Right atrium auricular region (tissue), 2 donors: ENCODE results near the gene IGSF9B. TPM values are rescaled to one million over a fixed set of nuclear protein-coding genes. Genes with fewer than 3 reads are reported as not detected.

Source experiments
- DNase-seq: peaks from one replicate; pipeline ENCODE4 v3.0.0-alpha.2; 2019; ENCODE audit warnings: low spot score
- H3K27ac ChIP-seq, 2 donors: fragments of 200-600 bp; sonication (generic); 1 replicate in 1 of 2; 2 replicates in 1 of 2; pipeline ENCODE4 v1.5.1; 2016 to 2019
- H3K27me3 ChIP-seq, 2 donors: fragments of 200-600 bp; sonication (generic); one replicate each; pipeline versions ENCODE4 v1.5.1 to v1.6.0; 2017 to 2019
- H3K36me3 ChIP-seq: fragments of 200-600 bp; sonication (generic); one replicate; pipeline ENCODE4 v1.5.1; 2016
- H3K4me1 ChIP-seq, 2 donors: fragments of 200-600 bp; sonication (generic); one replicate each; pipeline versions ENCODE4 v1.5.1 to v1.6.0; 2017 to 2019
- H3K4me3 ChIP-seq, 2 donors: fragments of 200-600 bp; sonication (generic); 1 replicate in 1 of 2; 2 replicates in 1 of 2; pipeline ENCODE4 v1.5.1; 2017 to 2019; ENCODE audit warnings: mild to moderate bottlenecking in 1 of 2, moderate library complexity in 1 of 2
- H3K9me3 ChIP-seq, 2 donors: fragments of 200-600 bp; sonication (generic); one replicate each; pipeline ENCODE4 v1.5.1; 2019
- CTCF ChIP-seq, 2 donors: fragments of 200-600 bp; sonication (generic); IDR thresholded peaks; one replicate each; pipeline ENCODE4 v1.5.1; 2019; ENCODE audit warnings: antibody characterized with exemption in 2 of 2
- total RNA-seq, 2 donors: library from RNA; depleted of rRNA; stranded (reverse); fragments of >200 nt; gene quantifications; one replicate each; pipeline ENCODE4 v1.1.0, GENCODE V29; 2016

IGSF9B gene
- total RNA-seq, 2 donors from 2014 or later = 17.2 to 32.1 TPM

GRCh38 chr11:133898031-133898769 lies 58.6 kb downstream of the IGSF9B start:
- DNase-seq = no peak
- Histone ChIP-seq H3K27ac (no peak overlapping the region), H3K4me1 (peaks cover 0 to 6% of the 10 kb centered on the region in 2 donors), H3K9me3 (no peaks in the 10 kb centered on the region), H3K4me3 (no peak overlapping the region), H3K27me3 (no peaks in the 10 kb centered on the region), H3K36me3 (no peaks in the 10 kb centered on the region)
- no peak for TF ChIP-seq CTCF (IDR thresholded peaks at IDR 0.05)

GRCh38 chr11:133897331-133897650 lies 59.5 kb downstream of the IGSF9B start:
- TF ChIP-seq CTCF (IDR thresholded peaks at IDR 0.05) = no peak
- no peaks in the 10 kb centered on the region for H3K36me3 ChIP-seq
- DNase-seq = no peak

GRCh38 chr11:133896642-133897330 lies 60.0 kb downstream of the IGSF9B start:
- Histone ChIP-seq H3K36me3 (no peaks in the 10 kb centered on the region), H3K27ac (no peak overlapping the region), H3K4me1 (peaks cover 0 to 6% of the 10 kb centered on the region in 2 donors), H3K4me3 (no peak overlapping the region), H3K9me3 (no peaks in the 10 kb centered on the region), H3K27me3 (no peaks in the 10 kb centered on the region)
- TF ChIP-seq CTCF (IDR thresholded peaks at IDR 0.05) = no peak
- no peak for DNase-seq

More at GRCh38 chr11:133897331-133897650, 59.5 kb downstream of the IGSF9B start:
- no peaks in the 10 kb centered on the region for H3K9me3 ChIP-seq
- H3K27ac ChIP-seq = no peak overlapping the region
- no peaks in the 10 kb centered on the region for H3K27me3 ChIP-seq
- H3K4me3 ChIP-seq = no peak overlapping the region
- peaks cover 0 to 6% of the 10 kb centered on the region in 2 donors for H3K4me1 ChIP-seq

GRCh38 chr11:133896028-133896427 lies 60.7 kb downstream of the IGSF9B start:
- peak; percentile 34 for DNase-seq
- TF ChIP-seq CTCF (IDR thresholded peaks at IDR 0.05) = no peak
- no peaks in the 10 kb centered on the region for H3K27me3 ChIP-seq

GRCh38 chr11:133895551-133895950 lies 61.2 kb downstream of the IGSF9B start:
- no peaks in the 10 kb centered on the region for H3K36me3 ChIP-seq
- H3K9me3 ChIP-seq = no peaks in the 10 kb centered on the region
- no peak for TF ChIP-seq CTCF (IDR thresholded peaks at IDR 0.05)
- DNase-seq = peak; percentile 52
- peaks cover 0 to 6% of the 10 kb centered on the region in 2 donors for H3K4me1 ChIP-seq
- no peak overlapping the region for H3K27ac ChIP-seq
- H3K4me3 ChIP-seq = no peak overlapping the region
- H3K27me3 ChIP-seq = no peaks in the 10 kb centered on the region

More at GRCh38 chr11:133896028-133896427, 60.7 kb downstream of the IGSF9B start:
- no peak overlapping the region for H3K27ac ChIP-seq
- H3K4me1 ChIP-seq = peaks cover 0 to 6% of the 10 kb centered on the region in 2 donors
- H3K4me3 ChIP-seq = no peak overlapping the region
- H3K36me3 ChIP-seq = no peaks in the 10 kb centered on the region
- H3K9me3 ChIP-seq = no peaks in the 10 kb centered on the region
